Suprapubic skin (tissue), 3 donors: ENCODE measurements around the gene C5orf63.

Source experiments
- CTCF ChIP-seq, 2 donors: fragments of 200-600 bp in 1 of 2; fragments of 450-650 bp in 1 of 2; sonication (generic) in 1 of 2; IDR thresholded peaks; one replicate each; pipeline ENCODE4 v1.5.1; 2016 to 2019; ENCODE audit warnings: antibody characterized with exemption in 2 of 2, mild to moderate bottlenecking in 1 of 2, moderate library complexity in 1 of 2
- POLR2AphosphoS5 ChIP-seq, 3 donors: sonication (generic); formaldehyde crosslinking; IDR thresholded peaks; one replicate each; pipeline ENCODE4 v1.6.1; 2017; ENCODE audit warnings: antibody characterized with exemption in 3 of 3

- TF ChIP-seq CTCF (IDR thresholded peaks at IDR 0.05) (no peak), POLR2AphosphoS5 (IDR thresholded peaks at IDR 0.05) (no peak)
Observed at GRCh38 chr5:127101533-127101932, 28.2 kb upstream of the C5orf63 start.
